ENCODE results near the gene PIAS3. TPM values are rescaled to one million over a fixed set of nuclear protein-coding genes. Genes with fewer than 3 reads are reported as not detected.
A peak's percentile ranks its signal among the peaks of the same experiment; 100 is the strongest.

Gene PIAS3
- total RNA-seq, 1 donor from 2014 or later, result 35.1 TPM

- no peak for DNase-seq (ENCODE audit: low read depth, low spot score)
These were observed 39.1 kb upstream of the PIAS3 start for GRCh38 chr1:145897969-145898368.

DNA sequence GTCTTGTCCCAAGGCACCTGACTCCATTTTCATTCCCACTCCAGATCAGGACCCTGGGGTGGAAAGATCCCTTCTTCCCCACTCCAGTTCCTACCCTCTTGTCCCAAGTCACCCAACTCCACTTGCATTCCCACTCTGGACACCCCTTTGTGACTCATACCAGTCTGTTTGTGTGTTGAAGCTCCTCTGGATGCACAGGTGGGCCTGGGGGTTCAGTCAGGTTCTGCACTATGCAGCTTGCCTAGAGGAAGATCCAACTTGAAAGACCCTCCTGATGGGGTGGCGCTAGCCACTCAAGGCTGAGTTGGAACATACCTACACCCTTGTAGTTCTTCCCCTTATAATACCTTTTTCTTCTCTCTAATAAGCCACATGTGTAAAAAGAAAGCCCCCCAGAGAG lies 36.6 kb upstream of the PIAS3 start:
- H3K27me3 Mint-ChIP-seq (ENCODE audit: low read depth), result peaks cover under 1% of the 10 kb centered on the region
- H3K27ac Mint-ChIP-seq (ENCODE audit: unreplicated experiment), result no peak overlapping the region
- TF ChIP-seq, protein P1, sequence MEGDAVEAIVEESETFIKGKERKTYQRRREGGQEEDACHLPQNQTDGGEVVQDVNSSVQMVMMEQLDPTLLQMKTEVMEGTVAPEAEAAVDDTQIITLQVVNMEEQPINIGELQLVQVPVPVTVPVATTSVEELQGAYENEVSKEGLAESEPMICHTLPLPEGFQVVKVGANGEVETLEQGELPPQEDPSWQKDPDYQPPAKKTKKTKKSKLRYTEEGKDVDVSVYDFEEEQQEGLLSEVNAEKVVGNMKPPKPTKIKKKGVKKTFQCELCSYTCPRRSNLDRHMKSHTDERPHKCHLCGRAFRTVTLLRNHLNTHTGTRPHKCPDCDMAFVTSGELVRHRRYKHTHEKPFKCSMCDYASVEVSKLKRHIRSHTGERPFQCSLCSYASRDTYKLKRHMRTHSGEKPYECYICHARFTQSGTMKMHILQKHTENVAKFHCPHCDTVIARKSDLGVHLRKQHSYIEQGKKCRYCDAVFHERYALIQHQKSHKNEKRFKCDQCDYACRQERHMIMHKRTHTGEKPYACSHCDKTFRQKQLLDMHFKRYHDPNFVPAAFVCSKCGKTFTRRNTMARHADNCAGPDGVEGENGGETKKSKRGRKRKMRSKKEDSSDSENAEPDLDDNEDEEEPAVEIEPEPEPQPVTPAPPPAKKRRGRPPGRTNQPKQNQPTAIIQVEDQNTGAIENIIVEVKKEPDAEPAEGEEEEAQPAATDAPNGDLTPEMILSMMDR (conservative IDR thresholded peaks at IDR 0.05), result no peak
- H3K9me3 Mint-ChIP-seq, result no peaks in the 10 kb centered on the region
- H3K4me3 Mint-ChIP-seq, result no peak overlapping the region
- H3K36me3 Mint-ChIP-seq (ENCODE audit: low read depth), result no peaks in the 10 kb centered on the region
- DNase-seq (ENCODE audit: low read depth, low spot score), result no peak
- peaks cover 27% of the 10 kb centered on the region for H3K4me1 Mint-ChIP-seq

More at GRCh38 chr1:145897969-145898368, 39.1 kb upstream of the PIAS3 start:
- Mint-ChIP-seq H3K36me3 (ENCODE audit: low read depth) (no peaks in the 10 kb centered on the region), H3K9me3 (no peaks in the 10 kb centered on the region), H3K27me3 (ENCODE audit: low read depth) (peaks cover 3% of the 10 kb centered on the region), H3K4me1 (peaks cover 21% of the 10 kb centered on the region), H3K27ac (ENCODE audit: unreplicated experiment) (no peak overlapping the region), H3K4me3 (no peak overlapping the region)
- TF ChIP-seq, protein P1 (conservative IDR thresholded peaks at IDR 0.05), result no peak

DNA sequence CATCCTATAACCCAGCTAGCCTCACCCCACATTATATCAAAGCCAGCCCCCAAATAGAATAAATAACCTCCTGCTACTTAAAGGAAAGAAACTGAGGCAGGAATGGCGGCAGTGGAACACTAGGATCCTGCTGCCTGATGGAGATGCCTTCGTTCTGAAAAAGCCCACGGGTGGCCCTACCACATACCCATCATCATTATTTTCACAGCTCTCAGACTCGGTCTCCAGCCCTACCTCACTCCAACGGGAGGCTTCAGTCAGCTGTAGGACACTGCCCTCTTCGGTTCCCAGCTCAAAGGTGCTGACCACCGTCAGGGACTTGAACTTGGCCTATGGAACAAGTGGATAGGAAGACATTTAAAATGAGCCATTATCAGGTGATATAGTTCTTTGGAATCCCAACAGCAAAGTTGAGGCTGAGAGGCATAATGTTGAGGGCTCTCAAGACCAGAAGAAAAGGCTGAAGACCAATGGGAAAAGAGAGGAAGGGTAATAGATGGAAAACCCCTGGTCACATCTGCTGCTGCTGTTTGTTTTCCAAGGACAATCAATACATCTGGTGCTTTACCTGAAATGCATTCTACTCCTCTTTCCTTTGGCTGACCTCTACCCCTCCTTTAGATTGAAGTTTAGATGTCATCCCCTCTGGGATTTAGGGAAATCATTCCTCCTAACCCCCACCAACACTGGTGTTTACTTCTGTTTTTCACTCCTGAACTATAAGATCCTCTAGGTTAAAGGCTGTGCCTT lies 34.6 kb upstream of the PIAS3 start:
- H3K36me3 Mint-ChIP-seq (ENCODE audit: low read depth), result no peaks in the 10 kb centered on the region
- no peak for DNase-seq (ENCODE audit: low read depth, low spot score)
- H3K27ac Mint-ChIP-seq (ENCODE audit: unreplicated experiment), result no peak overlapping the region
- no peaks in the 10 kb centered on the region for H3K9me3 Mint-ChIP-seq
- H3K27me3 Mint-ChIP-seq (ENCODE audit: low read depth), result peaks cover 5% of the 10 kb centered on the region
- peaks cover 12% of the 10 kb centered on the region for H3K4me1 Mint-ChIP-seq
- TF ChIP-seq, protein P1 (conservative IDR thresholded peaks at IDR 0.05), result no peak
- H3K4me3 Mint-ChIP-seq, result no peak overlapping the region

DNA sequence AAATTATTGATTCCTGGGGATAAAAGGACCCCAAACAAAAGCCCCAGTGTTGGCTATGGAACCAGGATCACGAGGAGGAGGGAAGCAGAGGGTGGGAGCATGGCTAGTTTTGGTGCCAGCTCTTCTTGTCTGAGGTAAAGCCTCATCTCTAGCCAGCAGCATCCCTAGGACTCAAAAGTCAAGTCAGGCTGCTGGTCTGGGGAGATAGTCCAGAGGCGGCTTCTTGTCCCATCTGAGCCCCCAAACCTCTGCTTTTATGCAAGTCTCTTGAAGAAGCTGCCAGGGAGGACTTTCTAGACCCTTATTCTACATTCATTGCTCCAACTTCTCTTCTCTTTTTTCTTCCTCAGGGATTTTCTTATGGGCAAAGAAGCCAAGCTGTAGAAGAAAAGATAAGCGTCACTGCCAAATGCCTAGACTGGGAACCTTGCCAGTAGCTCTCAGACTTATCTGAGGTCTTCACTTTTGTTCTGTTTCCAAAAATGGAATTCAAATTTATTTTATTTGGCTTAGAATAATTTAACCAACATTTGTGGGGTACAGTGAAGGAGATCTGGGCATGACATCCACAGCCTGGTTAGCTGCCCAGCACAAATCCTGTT lies 33.7 kb upstream of the PIAS3 start:
- peak overlapping the region; percentile 39 for H3K4me3 Mint-ChIP-seq
- peaks cover 8% of the 10 kb centered on the region for H3K4me1 Mint-ChIP-seq
- peak overlapping the region; percentile 99 for H3K27ac Mint-ChIP-seq (ENCODE audit: unreplicated experiment)
- no peak for DNase-seq (ENCODE audit: low read depth, low spot score)
- H3K9me3 Mint-ChIP-seq, result no peaks in the 10 kb centered on the region
- peaks cover 10% of the 10 kb centered on the region for H3K27me3 Mint-ChIP-seq (ENCODE audit: low read depth)
- TF ChIP-seq, protein P1 (conservative IDR thresholded peaks at IDR 0.05), result no peak
- H3K36me3 Mint-ChIP-seq (ENCODE audit: low read depth), result no peaks in the 10 kb centered on the region

DNA sequence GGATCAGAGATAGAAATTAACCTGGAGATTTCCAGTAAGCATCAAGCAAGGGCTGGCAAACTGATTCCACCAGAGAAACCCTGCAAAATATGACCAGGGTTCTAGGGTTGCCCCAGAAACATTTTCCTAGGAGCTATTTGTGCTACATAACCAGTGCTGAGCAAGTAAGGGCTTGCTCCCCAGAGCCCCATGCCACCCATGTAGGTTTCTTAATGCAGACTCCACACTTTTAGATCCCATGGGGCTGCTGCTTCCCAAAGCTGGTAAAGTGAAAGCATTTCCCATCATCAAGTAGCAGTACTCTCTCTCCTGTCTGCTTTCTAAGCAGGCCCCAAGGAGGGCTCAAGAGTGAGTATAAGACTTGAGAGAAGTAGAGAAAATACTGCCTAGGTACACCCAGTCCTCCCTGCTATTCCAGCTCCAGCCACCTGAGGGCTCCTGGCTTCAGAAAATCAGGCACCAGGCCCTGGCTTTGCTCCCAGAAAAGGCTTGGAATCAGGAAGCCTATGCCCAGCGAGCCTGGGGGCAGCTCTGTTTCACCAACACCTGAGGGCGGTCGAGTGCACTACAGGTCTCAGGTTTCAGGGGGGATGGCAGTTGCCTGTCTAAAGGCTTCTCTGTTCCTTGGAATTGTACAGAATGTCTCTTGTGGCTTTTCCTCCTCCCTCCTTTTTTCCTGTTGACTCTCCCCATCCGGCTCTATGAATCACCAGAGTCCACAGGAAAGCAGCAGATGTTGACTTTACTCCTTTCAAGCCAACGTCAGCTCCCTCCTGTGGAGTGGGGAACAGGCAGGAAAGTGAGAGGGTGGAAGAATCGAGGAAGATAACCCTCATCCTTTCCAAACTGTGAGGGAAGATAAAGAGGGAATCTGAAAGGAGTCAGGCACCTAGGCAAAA lies 33.0 kb upstream of the PIAS3 start:
- Mint-ChIP-seq H3K27ac (ENCODE audit: unreplicated experiment) (peak overlapping the region; percentile 99), H3K9me3 (no peaks in the 10 kb centered on the region), H3K36me3 (ENCODE audit: low read depth) (no peaks in the 10 kb centered on the region), H3K27me3 (ENCODE audit: low read depth) (peaks cover 16% of the 10 kb centered on the region), H3K4me1 (peaks cover 7% of the 10 kb centered on the region), H3K4me3 (peak overlapping the region; percentile 39)
- peak; percentile 93 for DNase-seq (ENCODE audit: low read depth, low spot score)
- TF ChIP-seq, protein P1 (conservative IDR thresholded peaks at IDR 0.05), result peak; percentile 91

All from neural crest cell (in vitro differentiated cells).